Esophagus (tissue), 2 donors: ENCODE data around the gene SLC44A2. TPM values are rescaled to one million over a fixed set of nuclear protein-coding genes. Genes with fewer than 3 reads are reported as not detected.

Source experiments
- H3K27ac ChIP-seq, 2 donors: one replicate each; pipeline ENCODE4 v1.5.1; 2013; ENCODE audit warnings: low read depth in 2 of 2, mild to moderate bottlenecking in 2 of 2, inconsistent platforms in 1 of 2, low read length in 1 of 2, moderate library complexity in 1 of 2
- H3K27me3 ChIP-seq, 2 donors: one replicate each; pipeline ENCODE4 v1.6.1; 2013; ENCODE audit warnings: low read length in 2 of 2, control low read depth in 1 of 2, mild to moderate bottlenecking in 1 of 2; ENCODE audit not compliant: insufficient read depth in 2 of 2, control insufficient read depth in 1 of 2
- H3K36me3 ChIP-seq, 2 donors: one replicate each; pipeline ENCODE4 v1.6.1; 2013; ENCODE audit warnings: low read length in 1 of 2; ENCODE audit not compliant: control insufficient read depth in 2 of 2, insufficient read depth in 2 of 2
- H3K4me1 ChIP-seq, 2 donors: one replicate each; pipeline ENCODE4 v1.6.1; 2013; ENCODE audit warnings: low read length in 1 of 2; ENCODE audit not compliant: control insufficient read depth in 2 of 2, insufficient read depth in 2 of 2
- H3K4me3 ChIP-seq, 2 donors: one replicate each; pipeline ENCODE4 v1.5.1; 2013; ENCODE audit warnings: low read length in 2 of 2, mild to moderate bottlenecking in 2 of 2, low read depth in 1 of 2, moderate library complexity in 1 of 2
- H3K9me3 ChIP-seq, 2 donors: one replicate each; pipeline ENCODE4 v1.6.1; 2013; ENCODE audit warnings: mild to moderate bottlenecking in 2 of 2, low read depth in 1 of 2, low read length in 1 of 2, moderate library complexity in 1 of 2; ENCODE audit not compliant: control insufficient read depth in 2 of 2, insufficient read depth in 1 of 2
- WGBS, 2 donors: extraction: QIAGEN DNeasy Blood & Tissue Kit; methylation state at CpG; one replicate each; pipeline ENCODE4 v1.1.7; 2013; 5-methylcytosine and 5-hydroxymethylcytosine counted together
- polyA plus RNA-seq, 2 donors: library from polyadenylated mRNA; stranded (reverse); fragments of 200-250 nt; gene quantifications; one replicate each; pipeline ENCODE4 v1.2.3, GENCODE V29; 2013
- donor health status: healthy with polysubstance abuse.
- donor health status: Bipolar disorder and iron deficiency.

The SLC44A2 gene
- polyA plus RNA-seq, 2 donors: 70.5 to 76.8 TPM

DNA sequence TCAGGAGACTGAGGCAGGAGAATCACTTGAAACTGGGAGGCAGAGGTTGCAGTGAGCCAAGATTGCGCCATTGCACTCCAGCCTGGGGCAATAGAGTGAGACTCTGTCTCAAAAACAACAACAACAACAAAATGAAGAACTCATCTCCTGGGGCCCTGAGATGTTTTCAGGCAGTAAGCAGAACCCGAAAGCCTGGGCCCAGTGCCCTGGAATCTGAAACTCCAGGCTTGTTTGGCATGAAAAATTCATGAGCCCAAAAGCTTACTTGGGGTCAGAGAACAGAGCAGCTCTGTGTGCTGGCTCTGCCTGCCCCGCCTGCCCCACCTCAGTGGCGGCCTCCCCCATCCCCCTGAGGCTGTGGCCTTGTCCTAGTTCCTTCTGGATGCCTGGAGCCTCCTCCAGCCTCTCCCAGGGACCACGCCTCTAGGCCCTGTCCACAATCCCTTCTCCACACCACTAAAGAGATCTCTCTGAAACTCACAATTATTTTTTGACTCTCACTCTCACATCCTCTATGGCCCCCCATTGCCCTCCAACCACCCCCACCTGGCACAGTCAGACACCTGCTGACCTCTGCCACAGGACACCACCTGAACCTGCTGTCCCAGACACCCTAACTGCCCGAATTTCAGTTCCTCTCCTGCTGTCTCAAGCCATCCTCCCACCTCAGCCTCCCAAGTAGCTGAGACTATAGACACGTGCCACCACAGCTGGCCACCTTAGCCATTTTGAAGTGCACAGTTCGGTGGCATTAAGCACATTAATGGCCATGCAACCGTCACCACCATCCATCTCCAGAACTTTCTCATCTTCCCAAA, 31.3 kb upstream of the SLC44A2 start:
- Histone ChIP-seq H3K9me3 (no peaks in the 10 kb centered on the region), H3K27ac (no peak overlapping the region), H3K36me3 (no peaks in the 10 kb centered on the region), H3K4me3 (no peak overlapping the region), H3K27me3 (no peaks in the 10 kb centered on the region), H3K4me1 (peaks cover 0 to 2% of the 10 kb centered on the region in 2 donors)
- WGBS, 2 donors: 64 to 67% methylated on average over 9 of the region's 9 CpGs

DNA sequence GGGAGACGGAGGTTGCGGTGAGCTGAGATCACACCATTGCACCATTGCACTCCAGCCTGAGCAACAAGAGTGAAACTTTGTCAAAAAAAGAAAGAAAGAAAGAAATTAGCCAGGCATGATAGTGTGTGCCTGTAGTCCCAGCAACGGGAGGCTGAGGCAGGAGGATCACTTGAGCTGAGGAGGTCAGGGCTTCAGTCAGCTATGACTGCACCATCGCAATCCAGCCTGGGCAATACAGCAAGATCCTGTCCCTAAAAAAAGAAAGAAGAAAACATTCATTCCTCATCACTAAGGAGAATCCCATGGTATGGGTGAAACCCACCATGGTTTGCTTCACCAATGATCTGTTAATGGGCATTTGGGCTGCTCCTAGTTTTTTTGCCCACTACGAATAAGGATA, 25.2 kb upstream of the SLC44A2 start:
- Histone ChIP-seq H3K27me3 (no peaks in the 10 kb centered on the region), H3K36me3 (no peaks in the 10 kb centered on the region), H3K9me3 (no peaks in the 10 kb centered on the region), H3K27ac (no peak overlapping the region), H3K4me3 (no peak overlapping the region), H3K4me1 (peaks cover 2 to 4% of the 10 kb centered on the region in 2 donors)
- WGBS, 2 donors: 91 to 96% methylated on average over 5 of the region's 5 CpGs

- 20 to 21% methylated on average over 7 of the region's 7 CpGs for WGBS, 2 donors
- Histone ChIP-seq H3K4me1 (peaks cover 2 to 4% of the 10 kb centered on the region in 2 donors), H3K4me3 (peak overlapping the region in 1 of 2 donors; percentile 65), H3K27ac (no peak overlapping the region), H3K27me3 (no peaks in the 10 kb centered on the region), H3K36me3 (no peaks in the 10 kb centered on the region), H3K9me3 (no peaks in the 10 kb centered on the region)
Observed at GRCh38 chr19:10601999-10602329, 23.4 kb upstream of the SLC44A2 start.

GRCh38 chr19:10602330-10603083, 22.8 kb upstream of the SLC44A2 start:
- Histone ChIP-seq H3K4me1 (peaks cover 2 to 4% of the 10 kb centered on the region in 2 donors), H3K36me3 (no peaks in the 10 kb centered on the region), H3K27ac (peak overlapping the region; percentile 88 to 90), H3K9me3 (no peaks in the 10 kb centered on the region), H3K27me3 (no peaks in the 10 kb centered on the region), H3K4me3 (peak overlapping the region; percentile 65 to 76)
- 0 to 1% methylated on average over 56 to 76 of the region's 76 CpGs for WGBS, 2 donors

DNA sequence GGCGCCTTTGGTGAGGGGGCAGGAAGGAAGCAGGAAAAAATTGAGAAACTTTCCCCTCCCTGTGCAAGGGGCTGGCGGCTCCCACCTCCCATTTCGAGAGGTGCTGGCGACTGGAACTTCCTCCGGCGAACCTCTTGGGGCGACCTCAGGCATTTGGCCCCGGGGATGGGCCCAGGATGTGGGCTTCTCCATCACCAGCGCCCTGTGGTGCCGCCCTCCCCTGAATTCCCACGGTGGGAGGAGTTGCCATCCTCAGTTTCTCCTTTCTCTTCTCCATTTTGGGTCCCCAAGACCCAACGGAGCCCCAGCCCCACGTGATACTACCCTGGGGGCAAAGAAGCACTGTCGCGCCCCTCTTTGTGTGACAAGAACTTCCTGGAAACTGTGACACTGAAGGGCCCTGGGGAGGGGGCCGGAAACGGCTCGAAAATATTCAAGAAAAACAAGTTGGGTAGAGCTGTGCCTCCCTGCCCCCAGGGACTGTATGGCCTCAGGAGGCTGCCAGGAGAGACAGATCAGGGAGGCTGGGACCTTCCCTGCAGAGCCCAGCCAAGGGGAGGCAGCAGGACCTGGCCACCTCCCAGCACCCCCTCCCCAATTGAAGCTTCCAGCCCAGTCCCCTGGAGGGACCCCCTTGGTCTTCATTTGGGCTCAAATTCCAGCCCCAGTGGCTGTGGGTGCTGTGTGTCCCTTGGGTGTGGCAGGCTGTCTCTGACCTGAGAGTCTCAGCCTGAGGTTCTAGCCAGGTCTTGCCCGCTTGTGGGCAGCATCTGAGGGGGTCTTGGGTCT, 22.1 kb upstream of the SLC44A2 start:
- Histone ChIP-seq H3K9me3 (no peaks in the 10 kb centered on the region), H3K4me1 (peaks cover 2 to 4% of the 10 kb centered on the region in 2 donors), H3K27me3 (no peaks in the 10 kb centered on the region), H3K4me3 (peak overlapping the region; percentile 65 to 76), H3K36me3 (no peaks in the 10 kb centered on the region), H3K27ac (peak overlapping the region; percentile 88 to 90)
- WGBS, 2 donors: 8 to 14% methylated on average over 18 to 19 of the region's 19 CpGs

DNA sequence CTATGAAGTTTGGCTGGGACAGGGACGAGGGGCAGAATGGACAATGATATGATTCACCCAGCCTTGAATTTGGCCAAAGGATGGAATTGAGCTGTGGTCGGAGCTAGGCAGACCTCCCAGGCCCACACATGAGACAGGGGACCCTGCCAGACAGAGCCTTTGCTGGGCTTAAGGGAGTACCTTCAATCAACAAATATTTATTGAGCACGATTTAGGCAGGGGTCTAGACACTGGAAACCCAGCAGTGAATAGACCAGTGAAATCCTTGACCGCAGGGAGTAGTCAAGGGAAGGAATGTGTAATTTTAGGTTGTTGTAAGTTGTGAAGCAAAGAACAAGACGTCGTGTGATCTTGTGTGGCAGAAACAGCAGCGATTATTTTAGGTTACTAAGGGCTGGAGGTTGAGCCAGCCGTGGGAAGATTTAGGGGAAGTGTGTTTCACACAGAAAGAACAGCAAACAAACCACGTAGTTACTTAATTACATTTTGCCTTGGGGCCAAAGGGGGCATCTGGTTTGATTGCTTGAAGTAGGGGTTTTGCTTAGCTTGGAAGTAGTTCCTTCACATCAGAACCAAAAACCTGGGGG, 21.4 kb upstream of the SLC44A2 start:
- H3K4me1 ChIP-seq: peaks cover 2 to 4% of the 10 kb centered on the region in 2 donors
- H3K9me3 ChIP-seq: no peaks in the 10 kb centered on the region
- 30 to 37% methylated on average over 9 of the region's 9 CpGs for WGBS, 2 donors
- H3K27me3 ChIP-seq: no peaks in the 10 kb centered on the region
- no peaks in the 10 kb centered on the region for H3K36me3 ChIP-seq
- H3K4me3 ChIP-seq: no peak overlapping the region
- H3K27ac ChIP-seq: peak overlapping the region; percentile 88 to 90

DNA sequence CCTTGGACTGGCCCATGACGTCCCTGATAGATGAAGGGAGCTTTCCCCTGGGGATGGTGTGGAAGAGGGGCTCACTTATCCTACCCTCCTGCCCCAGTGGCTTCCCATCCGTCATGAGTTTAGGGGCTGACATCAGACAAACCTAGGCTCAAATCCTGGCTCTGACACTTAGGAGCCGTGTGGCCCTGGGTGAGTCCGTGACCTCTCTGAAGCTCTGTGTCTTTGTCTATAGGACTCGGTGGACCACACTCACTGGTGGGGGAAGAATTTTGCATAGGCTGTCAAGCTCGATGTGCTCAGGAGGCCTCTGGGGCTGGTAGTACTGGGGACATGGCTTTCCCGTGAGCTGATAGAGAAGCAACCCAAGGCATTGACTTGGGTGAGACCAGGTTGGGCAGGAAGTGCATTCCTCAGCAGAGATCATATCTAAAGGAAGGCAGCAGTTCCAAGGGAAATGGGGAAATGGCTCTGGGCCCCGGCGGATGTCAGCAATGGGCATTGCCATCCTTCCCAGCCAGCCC, 20.8 kb upstream of the SLC44A2 start:
- Histone ChIP-seq H3K4me3 (no peak overlapping the region), H3K4me1 (peaks cover 2 to 4% of the 10 kb centered on the region in 2 donors)
- 70 to 72% methylated on average over 9 of the region's 9 CpGs for WGBS, 2 donors

DNA sequence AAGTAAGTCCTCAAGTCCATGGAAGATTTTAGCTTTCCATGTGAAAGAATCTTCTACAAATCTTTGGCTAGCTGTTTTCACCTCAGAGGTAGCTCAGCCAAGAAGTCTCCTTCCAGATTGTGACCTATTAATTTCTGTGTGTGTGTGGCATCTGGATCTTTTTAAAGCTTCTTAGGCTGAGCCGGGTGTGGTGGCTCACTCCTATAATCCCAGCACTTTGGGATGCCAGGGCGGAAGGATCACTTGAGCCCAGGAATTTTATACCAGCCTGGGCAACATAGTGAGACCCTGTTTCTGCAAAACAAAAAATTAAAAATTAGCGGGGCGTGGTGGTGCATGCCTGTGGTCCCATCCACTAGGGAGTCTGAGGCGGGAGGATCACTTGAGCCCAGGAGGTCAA, 13.4 kb upstream of the SLC44A2 start:
- Histone ChIP-seq H3K4me1 (peaks cover 3 to 11% of the 10 kb centered on the region in 2 donors), H3K9me3 (no peaks in the 10 kb centered on the region), H3K27me3 (no peaks in the 10 kb centered on the region), H3K36me3 (no peaks in the 10 kb centered on the region), H3K4me3 (no peak overlapping the region), H3K27ac (no peak overlapping the region)
- WGBS, 2 donors: 49 to 58% methylated on average over 5 of the region's 5 CpGs

More for the DNA sequence above, 20.8 kb upstream of the SLC44A2 start:
- Histone ChIP-seq H3K36me3 (no peaks in the 10 kb centered on the region), H3K9me3 (no peaks in the 10 kb centered on the region), H3K27ac (peak overlapping the region; percentile 88 to 90), H3K27me3 (no peaks in the 10 kb centered on the region)
